OCI-LY1 (cell line): ENCODE measurements around the gene MSX1.

Experiments used
- H2AFZ ChIP-seq: fragments of 200-600 bp; sonication (generic), shearing (Covaris generic); 2 replicates; pipeline ENCODE4 v1.6.0; 2014; ENCODE audit warnings: antibody characterized with exemption, mild to moderate bottlenecking, low read length
- H3F3A ChIP-seq: fragments of 200-600 bp; sonication (generic), shearing (Covaris generic); 2 replicates; pipeline ENCODE4 v1.6.0; 2014; ENCODE audit warnings: mild to moderate bottlenecking, antibody characterized with exemption, low read length, moderate library complexity; ENCODE audit not compliant: insufficient read depth
- H3K27ac ChIP-seq: fragments of 200-600 bp; sonication (generic); 2 replicates; pipeline ENCODE4 v1.5.1; 2014; ENCODE audit warnings: low read length, mixed run types, mild to moderate bottlenecking, low read depth; ENCODE audit not compliant: poor library complexity, severe bottlenecking
- H3K27me3 ChIP-seq: fragments of 200-600 bp; sonication (generic); 2 replicates; pipeline ENCODE4 v1.6.0; 2014; ENCODE audit warnings: antibody characterized with exemption, mild to moderate bottlenecking, low read length, moderate library complexity; ENCODE audit not compliant: insufficient read depth
- H3K36me3 ChIP-seq: fragments of 200-600 bp; sonication (generic); 2 replicates; pipeline ENCODE4 v1.6.1; 2014; ENCODE audit warnings: mild to moderate bottlenecking, antibody characterized with exemption, low read length, moderate library complexity, mixed read lengths; ENCODE audit not compliant: insufficient read depth
- H3K4me1 ChIP-seq: fragments of 200-600 bp; sonication (generic); 2 replicates; pipeline ENCODE4 v1.5.1; 2014; ENCODE audit warnings: mild to moderate bottlenecking, low read length, moderate library complexity; ENCODE audit not compliant: insufficient read depth, severe bottlenecking
- H3K4me2 ChIP-seq: fragments of 200-600 bp; sonication (generic), shearing (Covaris generic); 2 replicates; pipeline ENCODE4 v1.6.1; 2014; ENCODE audit warnings: low read length
- H3K4me3 ChIP-seq: fragments of 200-600 bp; sonication (generic); 2 replicates; pipeline ENCODE4 v1.5.1; 2014; ENCODE audit warnings: low read length, low read depth, mild to moderate bottlenecking, mixed read lengths; ENCODE audit not compliant: poor library complexity, severe bottlenecking
- H3K79me2 ChIP-seq: fragments of 200-600 bp; shearing (Covaris generic); 2 replicates; pipeline ENCODE4 v1.6.1; 2016; ENCODE audit warnings: mixed run types, low read length, mixed read lengths; ENCODE audit not compliant: insufficient read depth
- H3K9ac ChIP-seq: fragments of 200-600 bp; sonication (generic), shearing (Covaris generic); 2 replicates; pipeline ENCODE4 v1.6.1; 2014; ENCODE audit warnings: mild to moderate bottlenecking, low read length, mixed read lengths
- H3K9me2 ChIP-seq: fragments of 200-600 bp; sonication (generic), shearing (Covaris generic); 2 replicates; pipeline ENCODE4 v1.6.1; 2014; ENCODE audit warnings: low read depth, mild to moderate bottlenecking, low read length, mixed read lengths
- H3K9me3 ChIP-seq: fragments of 200-600 bp; shearing (Covaris generic); 2 replicates; pipeline ENCODE4 v1.6.1; 2014; ENCODE audit warnings: low read length, mixed read lengths
- H4K20me1 ChIP-seq: fragments of 200-600 bp; sonication (generic), shearing (Covaris generic); 2 replicates; pipeline ENCODE4 v1.6.0; 2016; ENCODE audit warnings: mild to moderate bottlenecking, low read length; ENCODE audit not compliant: insufficient read depth
- EZH2 ChIP-seq: fragments of 200-600 bp; sonication (generic), shearing (Covaris generic); IDR thresholded peaks from 2 replicates; pipeline ENCODE4 v1.8.0; 2017; ENCODE audit warnings: borderline replicate concordance, mixed run types, mild to moderate bottlenecking, antibody characterized with exemption, low read length, moderate library complexity, mixed read lengths
- TF ChIP-seq, protein P1 (sequence below): fragments of 200-600 bp; sonication (generic), shearing (Covaris generic); IDR thresholded peaks from 2 replicates; pipeline ENCODE4 v1.5.1; 2017; ENCODE audit warnings: mild to moderate bottlenecking, antibody characterized with exemption, low read length, moderate library complexity, mixed read lengths

The MSX1 gene

DNA sequence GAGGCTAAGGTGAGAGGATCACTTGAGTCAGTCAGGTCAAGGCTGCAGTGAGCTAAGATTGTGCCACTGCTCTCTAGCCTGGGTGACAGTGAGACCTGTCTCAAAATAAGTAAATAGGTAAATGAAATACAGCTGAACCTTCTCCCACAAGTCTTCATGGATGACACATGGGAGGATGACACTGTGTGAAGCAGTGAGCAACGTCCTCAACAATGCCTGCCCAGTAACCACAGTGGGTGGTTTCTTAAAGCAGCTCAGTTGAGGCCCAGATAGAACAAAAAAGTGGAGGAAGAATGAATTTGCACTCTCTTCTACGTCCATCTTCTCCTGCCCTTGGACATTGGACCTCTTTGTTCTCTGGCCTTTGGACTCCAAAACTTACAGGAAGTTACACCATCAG lies 52.7 kb downstream of the MSX1 start:
- no peaks in the 10 kb centered on the region for H3K9me3 ChIP-seq
- no peaks in the 10 kb centered on the region for H3K4me1 ChIP-seq
- H3K4me2 ChIP-seq = no peak overlapping the region
- no peak overlapping the region for H3K27ac ChIP-seq
- H3K79me2 ChIP-seq = no peaks in the 10 kb centered on the region
- H3K9me2 ChIP-seq = no peaks in the 10 kb centered on the region
- H4K20me1 ChIP-seq = no peaks in the 10 kb centered on the region
- no peak overlapping the region for H2AFZ ChIP-seq
- no peaks in the 10 kb centered on the region for H3K27me3 ChIP-seq
- H3K4me3 ChIP-seq = no peak overlapping the region
- no peak overlapping the region for H3K9ac ChIP-seq
- no peak for TF ChIP-seq EZH2
- TF ChIP-seq, protein P1, sequence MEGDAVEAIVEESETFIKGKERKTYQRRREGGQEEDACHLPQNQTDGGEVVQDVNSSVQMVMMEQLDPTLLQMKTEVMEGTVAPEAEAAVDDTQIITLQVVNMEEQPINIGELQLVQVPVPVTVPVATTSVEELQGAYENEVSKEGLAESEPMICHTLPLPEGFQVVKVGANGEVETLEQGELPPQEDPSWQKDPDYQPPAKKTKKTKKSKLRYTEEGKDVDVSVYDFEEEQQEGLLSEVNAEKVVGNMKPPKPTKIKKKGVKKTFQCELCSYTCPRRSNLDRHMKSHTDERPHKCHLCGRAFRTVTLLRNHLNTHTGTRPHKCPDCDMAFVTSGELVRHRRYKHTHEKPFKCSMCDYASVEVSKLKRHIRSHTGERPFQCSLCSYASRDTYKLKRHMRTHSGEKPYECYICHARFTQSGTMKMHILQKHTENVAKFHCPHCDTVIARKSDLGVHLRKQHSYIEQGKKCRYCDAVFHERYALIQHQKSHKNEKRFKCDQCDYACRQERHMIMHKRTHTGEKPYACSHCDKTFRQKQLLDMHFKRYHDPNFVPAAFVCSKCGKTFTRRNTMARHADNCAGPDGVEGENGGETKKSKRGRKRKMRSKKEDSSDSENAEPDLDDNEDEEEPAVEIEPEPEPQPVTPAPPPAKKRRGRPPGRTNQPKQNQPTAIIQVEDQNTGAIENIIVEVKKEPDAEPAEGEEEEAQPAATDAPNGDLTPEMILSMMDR = no peak
- H3K36me3 ChIP-seq = no peaks in the 10 kb centered on the region; the same call in 1 of the 2 replicates
- H3F3A ChIP-seq = no peaks in the 10 kb centered on the region

- TF ChIP-seq EZH2 = no peak
- TF ChIP-seq, protein P1 = no peak
- H3K36me3 ChIP-seq = no peaks in the 10 kb centered on the region; the same call in 1 of the 2 replicates
- no peak overlapping the region for H3K27ac ChIP-seq
- no peaks in the 10 kb centered on the region for H4K20me1 ChIP-seq
- H3K4me2 ChIP-seq = no peak overlapping the region
- H3K27me3 ChIP-seq = no peaks in the 10 kb centered on the region
- no peaks in the 10 kb centered on the region for H3K9me3 ChIP-seq
- H3K4me3 ChIP-seq = no peak overlapping the region
- no peaks in the 10 kb centered on the region for H3F3A ChIP-seq
- no peaks in the 10 kb centered on the region for H3K9me2 ChIP-seq
- no peak overlapping the region for H3K9ac ChIP-seq
- H3K4me1 ChIP-seq = no peaks in the 10 kb centered on the region
- no peaks in the 10 kb centered on the region for H3K79me2 ChIP-seq
- H2AFZ ChIP-seq = no peak overlapping the region
Observed at GRCh38 chr4:4913147-4913561, 53.7 kb downstream of the MSX1 start.
